GM23338 (cell line): ENCODE measurements around the gene SGO2.

Experiments used
- EZH2 ChIP-seq: fragments of 200-600 bp; sonication (generic); IDR thresholded peaks from one replicate; pipeline ENCODE4 v1.8.0; 2017; ENCODE audit warnings: antibody characterized with exemption, mild to moderate bottlenecking, low read depth; ENCODE audit not compliant: unreplicated experiment
- POLR2AphosphoS5 ChIP-seq: IDR thresholded peaks from 2 replicates; pipeline ENCODE4 v1.6.1; 2016; ENCODE audit warnings: antibody characterized with exemption, low read depth
- ZNF331 ChIP-seq: fragments of 250-450 bp; sonication (Bioruptor Pico); IDR thresholded peaks from 2 replicates; pipeline ENCODE4 v1.5.0; 2020; ENCODE audit warnings: low read depth, mild to moderate bottlenecking, moderate library complexity
- TF ChIP-seq, protein P1 (sequence below), 2 experiments: fragments of 200-600 bp in 1 of 2; sonication (generic) in 1 of 2; conservative IDR thresholded peaks; 2 replicates each; pipeline versions ENCODE4 v1.5.1 to v1.6.1; 2016 to 2017; ENCODE audit warnings: antibody characterized with exemption in 2 of 2, low read depth in 2 of 2, mild to moderate bottlenecking in 2 of 2, moderate library complexity in 1 of 2
- TF ChIP-seq, protein P2 (sequence below): IDR thresholded peaks from one replicate; pipeline ENCODE4 v1.6.1; 2018; ENCODE audit warnings: antibody characterized with exemption; ENCODE audit not compliant: unreplicated experiment

DNA sequence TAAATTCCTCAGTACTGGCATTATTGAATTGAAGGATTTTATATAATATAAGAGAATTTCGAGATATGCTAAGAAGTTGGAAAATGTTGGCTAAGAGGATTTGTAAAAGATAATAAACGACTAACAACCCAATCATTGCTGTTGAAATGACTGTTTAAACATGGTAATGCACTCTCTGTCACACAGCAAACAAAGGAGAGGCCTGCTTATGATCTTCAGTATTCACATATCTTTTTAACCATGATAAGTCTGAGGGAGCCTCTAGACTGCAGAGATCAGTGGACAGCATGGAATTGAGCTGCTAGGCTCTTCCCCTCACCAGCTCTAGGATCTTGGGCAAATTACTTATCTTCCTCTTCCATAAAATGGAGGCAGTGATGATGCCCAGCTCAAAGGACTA is 18.8 kb upstream of the SGO2 start:
- TF ChIP-seq EZH2 (no peak), ZNF331 (CRISPR knock-in tag) (no peak), POLR2AphosphoS5 (no peak)
- TF ChIP-seq, protein P1, sequence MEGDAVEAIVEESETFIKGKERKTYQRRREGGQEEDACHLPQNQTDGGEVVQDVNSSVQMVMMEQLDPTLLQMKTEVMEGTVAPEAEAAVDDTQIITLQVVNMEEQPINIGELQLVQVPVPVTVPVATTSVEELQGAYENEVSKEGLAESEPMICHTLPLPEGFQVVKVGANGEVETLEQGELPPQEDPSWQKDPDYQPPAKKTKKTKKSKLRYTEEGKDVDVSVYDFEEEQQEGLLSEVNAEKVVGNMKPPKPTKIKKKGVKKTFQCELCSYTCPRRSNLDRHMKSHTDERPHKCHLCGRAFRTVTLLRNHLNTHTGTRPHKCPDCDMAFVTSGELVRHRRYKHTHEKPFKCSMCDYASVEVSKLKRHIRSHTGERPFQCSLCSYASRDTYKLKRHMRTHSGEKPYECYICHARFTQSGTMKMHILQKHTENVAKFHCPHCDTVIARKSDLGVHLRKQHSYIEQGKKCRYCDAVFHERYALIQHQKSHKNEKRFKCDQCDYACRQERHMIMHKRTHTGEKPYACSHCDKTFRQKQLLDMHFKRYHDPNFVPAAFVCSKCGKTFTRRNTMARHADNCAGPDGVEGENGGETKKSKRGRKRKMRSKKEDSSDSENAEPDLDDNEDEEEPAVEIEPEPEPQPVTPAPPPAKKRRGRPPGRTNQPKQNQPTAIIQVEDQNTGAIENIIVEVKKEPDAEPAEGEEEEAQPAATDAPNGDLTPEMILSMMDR (conservative IDR thresholded peaks at IDR 0.05; ENCODE audit: low read depth in 2 of 2): no peak
- TF ChIP-seq, protein P2, sequence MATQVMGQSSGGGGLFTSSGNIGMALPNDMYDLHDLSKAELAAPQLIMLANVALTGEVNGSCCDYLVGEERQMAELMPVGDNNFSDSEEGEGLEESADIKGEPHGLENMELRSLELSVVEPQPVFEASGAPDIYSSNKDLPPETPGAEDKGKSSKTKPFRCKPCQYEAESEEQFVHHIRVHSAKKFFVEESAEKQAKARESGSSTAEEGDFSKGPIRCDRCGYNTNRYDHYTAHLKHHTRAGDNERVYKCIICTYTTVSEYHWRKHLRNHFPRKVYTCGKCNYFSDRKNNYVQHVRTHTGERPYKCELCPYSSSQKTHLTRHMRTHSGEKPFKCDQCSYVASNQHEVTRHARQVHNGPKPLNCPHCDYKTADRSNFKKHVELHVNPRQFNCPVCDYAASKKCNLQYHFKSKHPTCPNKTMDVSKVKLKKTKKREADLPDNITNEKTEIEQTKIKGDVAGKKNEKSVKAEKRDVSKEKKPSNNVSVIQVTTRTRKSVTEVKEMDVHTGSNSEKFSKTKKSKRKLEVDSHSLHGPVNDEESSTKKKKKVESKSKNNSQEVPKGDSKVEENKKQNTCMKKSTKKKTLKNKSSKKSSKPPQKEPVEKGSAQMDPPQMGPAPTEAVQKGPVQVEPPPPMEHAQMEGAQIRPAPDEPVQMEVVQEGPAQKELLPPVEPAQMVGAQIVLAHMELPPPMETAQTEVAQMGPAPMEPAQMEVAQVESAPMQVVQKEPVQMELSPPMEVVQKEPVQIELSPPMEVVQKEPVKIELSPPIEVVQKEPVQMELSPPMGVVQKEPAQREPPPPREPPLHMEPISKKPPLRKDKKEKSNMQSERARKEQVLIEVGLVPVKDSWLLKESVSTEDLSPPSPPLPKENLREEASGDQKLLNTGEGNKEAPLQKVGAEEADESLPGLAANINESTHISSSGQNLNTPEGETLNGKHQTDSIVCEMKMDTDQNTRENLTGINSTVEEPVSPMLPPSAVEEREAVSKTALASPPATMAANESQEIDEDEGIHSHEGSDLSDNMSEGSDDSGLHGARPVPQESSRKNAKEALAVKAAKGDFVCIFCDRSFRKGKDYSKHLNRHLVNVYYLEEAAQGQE: no peak
